Fibroblast of skin of scalp (primary cell): ENCODE results near the gene NXPH4.
A peak's percentile ranks its signal among the peaks of the same experiment; 100 is the strongest.

Experiments
- DNase-seq: peaks from one replicate; pipeline ENCODE4 v3.0.0-alpha.2; 2013

NXPH4 gene

DNA sequence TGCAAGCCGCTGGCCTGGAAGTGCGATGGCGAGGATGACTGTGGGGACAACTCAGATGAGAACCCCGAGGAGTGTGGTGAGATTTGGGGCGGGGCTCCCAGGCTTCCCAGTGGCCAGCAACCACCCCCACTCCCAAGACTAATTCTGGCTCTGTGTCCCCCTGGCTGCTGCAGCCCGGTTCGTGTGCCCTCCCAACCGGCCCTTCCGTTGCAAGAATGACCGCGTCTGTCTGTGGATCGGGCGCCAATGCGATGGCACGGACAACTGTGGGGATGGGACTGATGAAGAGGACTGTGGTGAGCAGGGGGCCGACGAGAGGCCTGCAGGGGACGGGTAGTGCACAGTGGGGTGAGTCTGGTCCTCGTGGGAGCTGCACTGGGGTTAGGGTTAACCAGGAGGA is 12.1 kb upstream of the NXPH4 start:
- DNase-seq = no peak

DNA sequence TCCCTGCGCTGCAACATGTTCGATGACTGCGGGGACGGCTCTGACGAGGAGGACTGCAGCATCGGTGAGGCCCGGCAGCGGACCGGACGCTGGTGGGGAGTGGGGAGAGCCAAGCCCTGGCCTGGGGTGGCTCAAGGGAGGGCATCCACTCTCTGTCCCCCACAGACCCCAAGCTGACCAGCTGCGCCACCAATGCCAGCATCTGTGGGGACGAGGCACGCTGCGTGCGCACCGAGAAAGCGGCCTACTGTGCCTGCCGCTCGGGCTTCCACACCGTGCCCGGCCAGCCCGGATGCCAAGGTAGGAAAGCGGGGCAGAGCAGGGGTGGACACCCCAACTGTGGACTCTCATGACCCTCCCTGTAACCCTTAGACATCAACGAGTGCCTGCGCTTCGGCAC is 11.4 kb upstream of the NXPH4 start:
- DNase-seq = no peak

DNA sequence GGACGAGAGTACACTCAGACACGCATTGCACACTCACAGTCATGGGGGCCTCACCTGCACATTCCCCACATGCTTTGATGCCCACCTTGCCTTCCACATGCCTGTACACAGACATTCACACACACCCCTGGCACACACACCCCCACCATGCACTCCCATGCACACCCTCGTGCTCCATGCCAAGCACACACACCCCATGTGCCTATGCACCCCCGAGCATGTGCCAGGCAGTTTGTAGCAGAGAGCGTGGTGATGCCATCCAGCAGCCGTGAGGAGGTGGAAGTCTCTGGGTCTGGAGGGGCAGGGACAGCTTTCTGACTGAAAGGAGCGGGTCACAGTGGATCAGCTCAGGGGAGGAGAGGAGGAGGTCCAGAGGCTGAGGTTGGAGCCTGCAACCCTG is 10.7 kb upstream of the NXPH4 start:
- no peak for DNase-seq

DNA sequence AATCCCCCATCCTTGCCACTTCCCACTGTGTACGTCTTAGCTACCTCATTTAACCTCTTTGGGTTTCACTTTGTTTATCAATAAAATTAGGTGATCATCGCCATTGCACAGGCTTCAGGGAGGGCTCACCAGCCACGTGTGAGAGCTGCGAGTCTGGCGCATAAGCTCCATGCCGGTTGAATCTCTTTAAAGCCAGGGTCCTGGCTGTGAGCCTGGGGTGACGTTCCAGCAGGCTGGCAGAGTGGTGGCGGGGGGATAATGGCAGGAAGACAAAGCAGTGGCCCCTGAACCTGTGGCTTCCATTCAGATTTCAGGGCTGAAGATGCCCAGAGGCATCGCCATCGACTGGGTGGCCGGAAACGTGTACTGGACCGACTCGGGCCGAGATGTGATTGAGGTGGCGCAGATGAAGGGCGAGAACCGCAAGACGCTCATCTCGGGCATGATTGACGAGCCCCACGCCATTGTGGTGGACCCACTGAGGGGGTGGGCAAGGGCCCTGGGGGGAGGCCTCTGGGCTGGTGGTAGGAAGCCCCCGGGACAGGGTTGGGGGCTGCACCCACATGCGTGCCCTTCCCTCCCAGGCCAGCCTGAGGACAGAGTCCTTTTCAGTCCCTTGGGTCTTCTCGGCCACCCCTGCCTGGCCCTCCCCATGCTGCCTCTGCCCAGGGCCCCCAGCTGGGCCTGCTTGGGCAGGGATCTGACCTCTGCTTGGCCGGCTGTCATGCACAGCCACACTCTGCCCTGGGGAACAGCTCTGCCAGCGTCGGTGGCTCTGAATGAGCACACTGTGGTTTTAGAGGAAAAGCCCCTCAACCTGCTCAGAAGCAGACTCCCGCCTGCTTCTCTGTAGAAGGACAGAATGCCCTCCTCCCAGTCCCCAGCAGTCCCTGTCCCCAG is 8.6 kb upstream of the NXPH4 start:
- no peak for DNase-seq

DNA sequence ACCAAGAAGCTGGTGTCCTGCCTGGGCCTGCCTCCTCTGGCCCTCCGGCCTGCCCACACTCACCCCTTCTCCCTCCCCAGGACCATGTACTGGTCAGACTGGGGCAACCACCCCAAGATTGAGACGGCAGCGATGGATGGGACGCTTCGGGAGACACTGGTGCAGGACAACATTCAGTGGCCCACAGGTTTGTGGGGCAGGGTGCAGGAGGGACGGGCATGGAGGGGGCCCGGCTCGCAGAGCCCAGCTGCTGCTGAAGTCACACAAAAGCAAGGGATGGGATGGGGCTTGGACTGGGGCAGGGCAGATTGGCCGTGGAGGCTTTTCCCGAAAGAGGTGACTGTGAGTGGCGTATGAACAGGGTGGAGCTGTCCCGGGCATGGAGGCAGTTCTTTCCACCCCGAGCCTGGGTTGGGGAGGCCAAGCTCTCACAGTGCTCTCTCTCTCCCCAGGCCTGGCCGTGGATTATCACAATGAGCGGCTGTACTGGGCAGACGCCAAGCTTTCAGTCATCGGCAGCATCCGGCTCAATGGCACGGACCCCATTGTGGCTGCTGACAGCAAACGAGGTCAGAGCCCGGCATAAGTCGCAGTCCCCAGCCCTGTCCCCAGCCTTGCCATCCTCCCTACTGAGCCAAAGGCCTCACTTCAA is 7.8 kb upstream of the NXPH4 start:
- no peak for DNase-seq

DNA sequence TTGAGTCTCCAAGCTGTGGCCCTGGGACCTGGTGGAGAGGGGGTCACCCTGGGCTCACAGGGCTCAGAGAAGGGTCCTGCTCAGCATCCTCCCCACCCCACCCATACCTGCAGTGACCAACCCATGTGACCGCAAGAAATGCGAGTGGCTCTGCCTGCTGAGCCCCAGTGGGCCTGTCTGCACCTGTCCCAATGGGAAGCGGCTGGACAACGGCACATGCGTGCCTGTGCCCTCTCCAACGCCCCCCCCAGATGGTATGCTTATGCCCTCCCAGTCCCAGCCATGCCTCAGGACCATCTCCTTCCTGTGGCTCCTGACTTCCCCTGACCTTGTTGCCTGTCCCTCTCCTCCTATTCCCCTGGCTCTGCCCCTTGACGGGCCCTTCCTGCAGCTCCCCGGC is 6.7 kb upstream of the NXPH4 start:
- no peak for DNase-seq

DNA sequence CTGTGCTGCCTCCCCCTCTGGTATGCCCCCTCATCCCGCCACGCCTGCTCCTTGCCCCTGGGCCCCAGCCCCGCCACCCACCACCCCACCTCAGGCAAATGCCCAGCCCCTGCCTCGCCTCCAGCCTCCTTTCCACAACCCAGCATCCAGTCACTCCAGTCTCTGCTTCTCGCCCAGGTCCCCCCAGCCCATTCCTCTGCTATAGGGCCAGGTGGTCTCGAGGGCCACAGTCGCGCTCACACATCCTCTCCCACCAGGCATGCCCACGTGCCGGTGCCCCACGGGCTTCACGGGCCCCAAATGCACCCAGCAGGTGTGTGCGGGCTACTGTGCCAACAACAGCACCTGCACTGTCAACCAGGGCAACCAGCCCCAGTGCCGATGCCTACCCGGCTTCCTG is 6.1 kb upstream of the NXPH4 start:
- DNase-seq = no peak

DNA sequence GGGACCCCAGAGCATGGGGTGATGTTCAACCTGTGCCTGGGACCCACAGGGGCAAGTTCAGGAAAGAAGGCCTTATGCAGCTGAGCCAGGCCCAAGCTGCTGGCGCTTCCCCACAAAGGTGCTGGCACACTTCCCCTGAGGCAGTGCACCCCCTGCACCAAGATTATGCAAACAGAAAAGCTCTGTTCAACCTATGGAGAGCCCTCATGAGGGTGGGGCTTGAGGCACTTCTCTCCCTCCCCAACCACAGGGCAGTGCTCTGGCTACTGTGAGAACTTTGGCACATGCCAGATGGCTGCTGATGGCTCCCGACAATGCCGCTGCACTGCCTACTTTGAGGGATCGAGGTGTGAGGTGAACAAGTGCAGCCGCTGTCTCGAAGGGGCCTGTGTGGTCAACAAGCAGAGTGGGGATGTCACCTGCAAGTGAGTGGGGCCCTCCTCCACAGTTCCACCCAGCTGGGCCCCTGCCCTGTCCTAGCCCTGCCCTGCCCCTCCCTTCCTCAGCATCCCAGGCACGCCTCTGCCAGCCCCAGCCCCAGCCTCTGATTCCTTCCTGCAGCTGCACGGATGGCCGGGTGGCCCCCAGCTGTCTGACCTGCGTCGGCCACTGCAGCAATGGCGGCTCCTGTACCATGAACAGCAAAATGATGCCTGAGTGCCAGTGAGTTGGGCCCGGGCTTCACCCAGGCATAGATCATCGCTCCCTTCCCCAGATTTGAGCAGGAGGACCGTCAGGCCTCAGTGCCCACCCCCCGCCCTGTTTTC is 5.5 kb upstream of the NXPH4 start:
- DNase-seq = no peak

DNA sequence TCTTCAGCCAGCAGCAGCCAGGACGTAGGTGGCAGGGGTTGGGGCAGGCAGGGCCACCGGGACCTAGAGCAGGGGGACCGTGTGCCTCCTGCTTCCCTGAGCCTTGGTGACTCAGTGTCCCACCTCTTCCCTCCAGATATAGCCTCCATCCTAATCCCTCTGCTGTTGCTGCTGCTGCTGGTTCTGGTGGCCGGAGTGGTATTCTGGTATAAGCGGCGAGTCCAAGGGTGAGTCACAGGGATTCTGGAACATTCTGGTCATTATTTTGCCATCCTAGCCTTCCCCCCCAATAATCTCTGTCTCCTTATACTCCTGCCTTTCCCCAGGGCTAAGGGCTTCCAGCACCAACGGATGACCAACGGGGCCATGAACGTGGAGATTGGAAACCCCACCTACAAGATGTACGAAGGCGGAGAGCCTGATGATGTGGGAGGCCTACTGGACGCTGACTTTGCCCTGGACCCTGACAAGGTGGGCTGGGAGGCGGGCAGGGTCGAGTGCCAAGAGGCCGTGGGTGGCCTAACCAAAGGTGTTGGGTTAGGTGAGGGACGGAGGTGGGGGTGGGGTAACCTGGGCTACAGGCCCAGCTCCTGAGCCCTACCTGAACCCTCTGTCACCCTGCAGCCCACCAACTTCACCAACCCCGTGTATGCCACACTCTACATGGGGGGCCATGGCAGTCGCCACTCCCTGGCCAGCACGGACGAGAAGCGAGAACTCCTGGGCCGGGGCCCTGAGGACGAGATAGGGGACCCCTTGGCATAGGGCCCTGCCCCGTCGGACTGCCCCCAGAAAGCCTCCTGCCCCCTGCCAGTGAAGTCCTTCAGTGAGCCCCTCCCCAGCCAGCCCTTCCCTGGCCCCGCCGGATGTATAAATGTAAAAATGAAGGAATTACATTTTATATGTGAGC is 4.5 kb upstream of the NXPH4 start:
- no peak for DNase-seq

DNA sequence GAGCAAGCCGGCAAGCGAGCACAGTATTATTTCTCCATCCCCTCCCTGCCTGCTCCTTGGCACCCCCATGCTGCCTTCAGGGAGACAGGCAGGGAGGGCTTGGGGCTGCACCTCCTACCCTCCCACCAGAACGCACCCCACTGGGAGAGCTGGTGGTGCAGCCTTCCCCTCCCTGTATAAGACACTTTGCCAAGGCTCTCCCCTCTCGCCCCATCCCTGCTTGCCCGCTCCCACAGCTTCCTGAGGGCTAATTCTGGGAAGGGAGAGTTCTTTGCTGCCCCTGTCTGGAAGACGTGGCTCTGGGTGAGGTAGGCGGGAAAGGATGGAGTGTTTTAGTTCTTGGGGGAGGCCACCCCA is 3.9 kb upstream of the NXPH4 start:
- DNase-seq = no peak

DNA sequence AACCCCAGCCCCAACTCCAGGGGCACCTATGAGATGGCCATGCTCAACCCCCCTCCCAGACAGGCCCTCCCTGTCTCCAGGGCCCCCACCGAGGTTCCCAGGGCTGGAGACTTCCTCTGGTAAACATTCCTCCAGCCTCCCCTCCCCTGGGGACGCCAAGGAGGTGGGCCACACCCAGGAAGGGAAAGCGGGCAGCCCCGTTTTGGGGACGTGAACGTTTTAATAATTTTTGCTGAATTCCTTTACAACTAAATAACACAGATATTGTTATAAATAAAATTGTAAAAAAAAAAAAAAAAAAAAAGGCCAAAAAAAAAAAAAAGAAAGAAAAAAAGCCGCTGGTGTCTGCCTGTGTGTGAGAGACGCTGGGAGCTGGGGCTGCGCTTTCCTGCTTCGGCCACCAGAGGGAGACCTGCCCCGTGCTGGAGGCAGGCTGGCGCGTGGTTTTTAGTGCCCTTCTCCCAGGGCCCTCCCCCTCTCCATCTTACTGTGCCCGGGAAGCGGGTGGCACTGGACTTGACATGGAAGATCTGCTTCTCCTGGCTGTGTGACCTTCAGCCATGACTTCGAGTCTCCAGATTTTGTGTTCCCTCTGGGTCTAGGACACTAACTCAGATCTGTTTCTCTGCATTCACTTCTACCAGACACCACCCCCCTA is 3.4 kb upstream of the NXPH4 start:
- DNase-seq = peak; percentile 88

DNA sequence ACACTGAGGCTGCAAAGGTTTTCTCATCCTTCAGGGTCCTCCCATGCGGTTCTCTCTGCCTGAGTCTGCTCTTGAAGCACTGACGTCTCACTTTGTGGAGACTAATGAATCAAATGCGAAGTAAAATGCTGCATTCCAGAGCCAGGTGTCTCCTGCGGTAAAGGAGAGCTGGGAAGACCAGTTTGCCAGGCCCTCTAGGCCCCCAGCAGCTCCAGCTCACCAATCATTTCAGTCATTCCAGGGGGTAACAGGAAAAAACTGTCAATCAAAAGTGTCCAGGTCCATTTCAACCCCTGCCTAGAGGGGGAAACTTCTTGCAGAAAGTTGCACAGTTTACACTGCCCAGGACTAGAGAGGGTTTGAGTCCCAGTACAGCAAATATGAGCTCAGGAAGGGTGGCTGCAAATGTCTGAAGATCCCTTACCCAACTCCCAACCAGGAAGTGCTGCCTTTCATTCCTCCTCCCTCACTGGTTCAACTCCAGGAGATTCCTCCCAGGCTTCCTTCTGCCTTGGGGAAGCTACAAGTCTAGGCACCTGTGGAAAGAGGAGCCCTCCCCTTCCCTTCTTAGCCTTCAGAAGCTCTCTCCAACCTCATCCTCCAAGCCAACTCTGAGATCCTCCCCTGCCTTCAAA is 2.7 kb upstream of the NXPH4 start:
- no peak for DNase-seq

DNA sequence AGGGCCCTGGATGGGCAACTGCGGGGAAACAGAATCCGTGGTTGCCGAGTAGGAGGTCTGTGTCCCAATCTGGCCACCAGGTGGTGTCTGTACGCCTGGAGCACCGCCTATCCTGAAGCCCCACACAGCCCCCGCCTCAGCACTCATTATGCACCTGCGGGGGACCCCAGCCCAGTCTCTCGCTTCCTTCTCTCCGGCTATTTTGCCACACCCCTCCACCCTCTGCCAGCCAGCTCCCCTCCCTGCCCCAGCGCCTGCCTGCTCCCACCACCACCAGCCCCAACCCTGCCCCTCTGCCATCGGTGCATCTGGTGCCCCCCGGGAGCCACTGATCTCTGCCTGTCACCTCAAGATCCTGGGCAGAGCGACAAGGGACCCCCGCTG is 2.2 kb upstream of the NXPH4 start:
- peak; percentile 58 for DNase-seq

DNA sequence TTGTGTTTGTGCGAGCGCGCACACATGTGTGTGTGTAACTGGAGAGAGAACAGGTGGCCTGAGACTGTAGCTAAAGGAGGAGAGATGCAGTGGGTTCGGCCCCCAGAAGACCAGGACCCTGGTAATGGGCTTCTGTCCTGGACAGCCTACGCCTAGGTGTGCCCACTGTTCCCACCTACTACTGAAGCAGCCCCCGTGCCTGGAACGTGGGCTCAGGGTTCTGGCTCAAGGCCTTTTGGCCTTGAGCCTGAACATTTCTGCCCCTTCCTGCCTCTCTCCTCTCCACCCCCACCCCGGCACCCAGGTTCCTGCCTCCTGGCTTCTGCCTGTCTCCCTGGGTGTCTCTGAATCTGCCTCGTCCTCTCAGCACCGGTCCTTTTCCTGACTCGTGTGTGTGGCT is 1.5 kb upstream of the NXPH4 start:
- no peak for DNase-seq

DNA sequence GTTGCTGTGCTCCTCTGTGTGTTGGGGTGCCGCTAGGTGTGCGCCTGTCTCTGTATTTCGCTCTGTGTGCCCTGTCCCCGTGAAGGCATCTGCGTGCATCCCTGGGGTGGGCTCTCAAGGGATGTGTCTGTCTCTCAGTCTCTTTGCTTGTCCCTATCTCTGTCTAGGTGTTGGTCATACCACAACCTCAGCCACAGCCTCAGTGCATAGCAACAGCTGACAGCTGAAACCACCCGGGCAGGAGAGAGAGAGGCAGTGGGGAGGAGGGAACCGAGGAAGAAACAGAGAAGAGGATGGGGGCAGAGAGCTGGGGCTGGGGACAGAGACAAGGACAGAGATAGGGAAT is 953 bp upstream of the NXPH4 start:
- DNase-seq = no peak

DNA sequence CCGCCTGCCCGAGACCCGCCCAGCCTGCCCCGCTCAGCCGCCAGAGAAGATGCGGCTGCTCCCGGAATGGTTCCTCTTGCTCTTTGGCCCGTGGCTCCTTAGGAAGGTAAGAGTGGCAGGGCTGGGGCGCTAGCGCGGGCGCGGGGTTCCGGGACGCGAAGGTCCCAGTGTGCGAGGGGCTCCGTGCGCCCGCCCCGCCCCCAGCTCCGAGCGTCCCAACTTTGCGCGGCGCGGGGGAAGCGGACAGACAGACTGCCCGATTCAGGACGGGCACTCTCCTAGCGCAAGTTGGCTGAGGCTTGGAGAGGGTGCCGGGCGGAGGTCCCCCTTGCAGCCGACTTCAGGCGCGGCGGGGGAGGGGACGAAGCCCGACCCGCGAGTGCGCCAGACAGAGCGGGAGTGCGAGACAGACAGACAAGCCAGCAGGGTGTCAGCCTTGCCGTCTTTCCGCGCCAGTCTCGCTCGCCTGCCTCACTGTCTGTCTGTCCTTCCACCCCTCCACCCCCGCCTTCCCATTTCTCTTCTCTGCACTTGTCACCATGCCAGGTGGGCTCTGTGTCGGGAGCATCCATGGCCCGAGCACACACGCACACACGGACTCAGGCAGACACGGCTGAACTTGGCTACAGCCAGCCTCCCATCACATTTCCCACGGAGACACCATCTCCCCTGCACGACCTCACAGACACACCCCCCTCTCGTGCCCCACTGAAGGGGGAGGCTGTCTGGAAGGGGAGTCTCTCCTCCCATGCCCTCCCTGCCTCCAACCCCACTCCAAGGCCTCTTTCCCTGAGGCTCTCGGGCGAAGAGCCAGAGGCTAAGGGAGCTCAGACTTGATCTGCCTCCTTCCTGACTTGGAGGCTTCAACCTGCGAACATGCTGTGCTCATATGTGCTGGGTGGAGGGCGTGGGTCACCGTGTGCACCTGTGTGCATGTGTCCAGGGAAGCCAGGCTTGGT is 606 bp downstream of the NXPH4 start:
- peak; percentile 50 for DNase-seq

DNA sequence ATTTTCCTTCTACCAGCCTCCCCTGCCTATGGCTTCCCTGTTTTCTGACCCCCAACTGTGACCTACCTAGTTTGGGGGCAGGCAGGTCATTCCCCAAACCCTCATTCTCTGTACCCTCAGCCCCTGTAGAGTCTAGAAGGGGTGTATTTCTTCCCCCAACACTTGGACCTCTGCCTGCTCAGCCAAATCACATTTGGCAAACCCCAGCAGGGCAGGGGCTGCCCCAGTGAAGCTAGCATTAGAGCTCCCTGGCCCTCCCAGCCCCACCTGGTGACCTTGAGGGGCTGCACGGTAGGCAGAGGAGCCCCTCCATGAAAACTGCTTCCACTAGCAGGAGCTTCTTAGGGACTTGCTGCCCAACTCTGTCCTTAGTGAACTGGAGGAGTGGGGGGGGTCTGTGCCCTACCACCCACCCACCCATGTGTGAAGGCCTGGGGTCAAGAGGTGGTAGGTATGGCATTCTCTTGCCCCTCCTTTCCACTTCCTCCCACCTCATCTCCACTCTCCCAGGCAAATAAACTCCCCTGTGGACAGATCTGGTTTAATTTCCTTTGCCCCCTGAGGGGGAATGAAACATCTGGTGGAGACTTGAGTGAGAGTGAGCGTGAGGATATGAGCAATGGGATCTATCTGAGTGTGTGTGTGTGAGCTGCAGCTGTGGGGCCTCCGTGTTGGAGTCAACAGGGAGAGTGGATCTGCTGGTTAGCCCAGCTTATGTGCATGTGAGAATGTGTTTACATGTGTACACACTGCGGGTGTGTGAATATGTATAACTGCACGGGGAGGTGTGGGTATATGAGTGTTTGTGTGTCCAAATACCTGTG is 1.6 kb downstream of the NXPH4 start:
- DNase-seq = no peak

DNA sequence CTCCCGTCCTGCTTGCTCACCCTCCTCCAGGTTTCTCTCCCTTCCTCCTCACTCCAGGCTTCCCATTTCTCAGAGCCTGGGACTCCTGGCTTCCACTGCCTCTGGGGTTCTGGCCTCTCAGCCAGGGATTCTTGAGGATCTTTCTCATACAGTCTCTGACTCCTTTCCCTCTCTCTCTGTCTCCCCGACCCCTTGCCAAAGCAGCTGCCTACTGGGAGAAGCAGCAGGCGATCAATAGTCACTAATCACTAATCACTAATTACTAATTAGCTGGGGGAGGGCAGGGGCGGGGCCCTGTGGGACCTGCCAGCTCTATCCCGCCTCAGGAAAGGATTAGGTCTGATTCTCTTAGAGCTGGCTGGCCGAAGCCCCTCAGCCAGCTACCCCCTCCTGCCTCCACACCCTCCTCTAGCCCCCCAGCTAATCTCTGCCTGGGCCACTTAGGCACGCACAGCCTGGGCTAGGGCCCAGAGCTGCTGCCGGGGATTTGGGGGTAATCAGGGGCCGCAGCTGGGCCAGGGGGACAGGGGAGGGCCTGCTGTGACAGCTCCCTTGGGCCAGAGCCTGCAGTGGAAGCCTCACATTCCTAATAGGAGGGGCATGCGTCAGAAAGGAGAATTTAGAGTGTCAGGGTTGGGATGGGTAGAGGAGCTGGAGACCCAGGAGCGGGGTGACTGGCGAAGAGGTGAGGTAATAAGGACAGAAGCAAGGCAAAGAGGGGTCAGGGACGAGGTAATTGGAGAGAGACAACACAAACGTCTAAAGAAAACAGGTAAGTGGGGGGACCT is 2.8 kb downstream of the NXPH4 start:
- DNase-seq = no peak
